AG04449 (cell line): ENCODE data around the gene C19orf38.

ENCODE experiments used
- CTCF ChIA-PET: fragments of 350-600 bp; formaldehyde crosslinking; extraction: SDS; loops from one replicate; lab custom pipeline; 2021; ENCODE audit warnings: antibody characterized with exemption; lab: Yijun Ruan, JAX
- POLR2A ChIA-PET: fragments of 400-600, 350-600 bp; formaldehyde crosslinking; extraction: SDS; loops from one replicate; lab custom pipeline; 2020; ENCODE audit warnings: antibody characterized with exemption, inconsistent platforms; lab: Yijun Ruan, JAX
- DNase-seq: peaks from one replicate; pipeline ENCODE4 v3.0.0-alpha.2; 2010; ENCODE audit warnings: low read depth, low spot score
- H3K4me3 ChIP-seq: 2 replicates; pipeline ENCODE4 v1.5.1; 2011; ENCODE audit warnings: low read depth, mild to moderate bottlenecking, control low read depth, low read length
- TF ChIP-seq, protein P1 (sequence below): IDR thresholded peaks from one replicate; pipeline ENCODE4 v1.5.1; 2011; ENCODE audit warnings: mild to moderate bottlenecking, moderate library complexity, low read length, control low read depth, inconsistent platforms; ENCODE audit not compliant: insufficient read depth; ENCODE audit errors: missing control alignments

Gene C19orf38

GRCh38 chr19:10815007-10815536, 33.1 kb upstream of the C19orf38 start:
- TF ChIP-seq, protein P1, sequence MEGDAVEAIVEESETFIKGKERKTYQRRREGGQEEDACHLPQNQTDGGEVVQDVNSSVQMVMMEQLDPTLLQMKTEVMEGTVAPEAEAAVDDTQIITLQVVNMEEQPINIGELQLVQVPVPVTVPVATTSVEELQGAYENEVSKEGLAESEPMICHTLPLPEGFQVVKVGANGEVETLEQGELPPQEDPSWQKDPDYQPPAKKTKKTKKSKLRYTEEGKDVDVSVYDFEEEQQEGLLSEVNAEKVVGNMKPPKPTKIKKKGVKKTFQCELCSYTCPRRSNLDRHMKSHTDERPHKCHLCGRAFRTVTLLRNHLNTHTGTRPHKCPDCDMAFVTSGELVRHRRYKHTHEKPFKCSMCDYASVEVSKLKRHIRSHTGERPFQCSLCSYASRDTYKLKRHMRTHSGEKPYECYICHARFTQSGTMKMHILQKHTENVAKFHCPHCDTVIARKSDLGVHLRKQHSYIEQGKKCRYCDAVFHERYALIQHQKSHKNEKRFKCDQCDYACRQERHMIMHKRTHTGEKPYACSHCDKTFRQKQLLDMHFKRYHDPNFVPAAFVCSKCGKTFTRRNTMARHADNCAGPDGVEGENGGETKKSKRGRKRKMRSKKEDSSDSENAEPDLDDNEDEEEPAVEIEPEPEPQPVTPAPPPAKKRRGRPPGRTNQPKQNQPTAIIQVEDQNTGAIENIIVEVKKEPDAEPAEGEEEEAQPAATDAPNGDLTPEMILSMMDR: no peak
- POLR2A ChIA-PET: interaction anchor here (0.9 to 2.0 kb wide), 4 partner anchors 21 to 97 kb away, joined by 4 to 7 read pairs (median 6); partner anchors contain the start of genes DNM2 and TMED1
- H3K4me3 ChIP-seq: peak overlapping the region; percentile 96
- DNase-seq: no peak
- CTCF ChIA-PET: interaction anchor here (0.7 to 1.9 kb wide), 3 partner anchors 50 to 98 kb away, joined by 3 to 9 read pairs (median 7); partner anchors contain the start of gene DNM2

- ChIA-PET CTCF (interaction anchor here (0.7 to 1.9 kb wide), 4 partner anchors 48 to 99 kb away, joined by 3 to 7 read pairs (median 4); partner anchors contain the start of gene DNM2), POLR2A (interaction anchor here (1.0 to 1.9 kb wide), 2 partner anchors 20 kb away, joined by 5 to 7 read pairs; partner anchors contain the start of gene TMED1)
- H3K4me3 ChIP-seq: peak overlapping the region; percentile 96
- DNase-seq: no peak
- TF ChIP-seq, protein P1: no peak
Observed at GRCh38 chr19:10815969-10816644, 32.1 kb upstream of the C19orf38 start.

- TF ChIP-seq, protein P1: no peak
- ChIA-PET POLR2A (interaction anchor here (1.0 kb wide), 1 partner anchor 19 kb away, joined by 5 read pairs; the partner anchor contains the start of gene TMED1), CTCF (interaction anchor here (0.7 to 1.0 kb wide), 3 partner anchors 47 to 100 kb away, joined by 3 to 4 read pairs (median 3); no protein-coding TSS in a partner anchor)
- no peak for DNase-seq
- H3K4me3 ChIP-seq: peak overlapping the region; percentile 96
Observed at GRCh38 chr19:10816691-10817090, 31.5 kb upstream of the C19orf38 start.

GRCh38 chr19:10817291-10818038, 30.8 kb upstream of the C19orf38 start:
- TF ChIP-seq, protein P1: no peak
- ChIA-PET CTCF (interaction anchor here (1.4 to 2.1 kb wide), 4 partner anchors 18 to 101 kb away, joined by 4 to 10 read pairs (median 6); partner anchors contain the start of genes DNM2 and TMED1), POLR2A (interaction anchor here (1.0 to 1.5 kb wide), 4 partner anchors 10 to 34 kb away, joined by 3 to 9 read pairs (median 4); partner anchors contain the start of gene TMED1)
- peak overlapping the region; percentile 96 for H3K4me3 ChIP-seq
- peak; percentile 90 for DNase-seq

- TF ChIP-seq, protein P1: no peak
- no peak for DNase-seq
- no peak overlapping the region for H3K4me3 ChIP-seq
- ChIA-PET CTCF (interaction anchor here (1.4 to 2.1 kb wide), 4 partner anchors 17 to 102 kb away, joined by 4 to 10 read pairs (median 6); partner anchors contain the start of genes DNM2 and TMED1), POLR2A (interaction anchor here (1.0 to 1.5 kb wide), 4 partner anchors 9 to 33 kb away, joined by 3 to 9 read pairs (median 4); partner anchors contain the start of gene TMED1)
Observed at GRCh38 chr19:10818301-10819123, 29.7 kb upstream of the C19orf38 start.
